ENCODE results near the gene TMEM123. TPM values are rescaled to one million over a fixed set of nuclear protein-coding genes. Genes with fewer than 3 reads are reported as not detected.

Gene TMEM123
- polyA plus RNA-seq, 1 experiment = 434 TPM

GRCh38 chr11:102427068-102427467, 25.5 kb downstream of the TMEM123 start:
- TF ChIP-seq, protein P1, sequence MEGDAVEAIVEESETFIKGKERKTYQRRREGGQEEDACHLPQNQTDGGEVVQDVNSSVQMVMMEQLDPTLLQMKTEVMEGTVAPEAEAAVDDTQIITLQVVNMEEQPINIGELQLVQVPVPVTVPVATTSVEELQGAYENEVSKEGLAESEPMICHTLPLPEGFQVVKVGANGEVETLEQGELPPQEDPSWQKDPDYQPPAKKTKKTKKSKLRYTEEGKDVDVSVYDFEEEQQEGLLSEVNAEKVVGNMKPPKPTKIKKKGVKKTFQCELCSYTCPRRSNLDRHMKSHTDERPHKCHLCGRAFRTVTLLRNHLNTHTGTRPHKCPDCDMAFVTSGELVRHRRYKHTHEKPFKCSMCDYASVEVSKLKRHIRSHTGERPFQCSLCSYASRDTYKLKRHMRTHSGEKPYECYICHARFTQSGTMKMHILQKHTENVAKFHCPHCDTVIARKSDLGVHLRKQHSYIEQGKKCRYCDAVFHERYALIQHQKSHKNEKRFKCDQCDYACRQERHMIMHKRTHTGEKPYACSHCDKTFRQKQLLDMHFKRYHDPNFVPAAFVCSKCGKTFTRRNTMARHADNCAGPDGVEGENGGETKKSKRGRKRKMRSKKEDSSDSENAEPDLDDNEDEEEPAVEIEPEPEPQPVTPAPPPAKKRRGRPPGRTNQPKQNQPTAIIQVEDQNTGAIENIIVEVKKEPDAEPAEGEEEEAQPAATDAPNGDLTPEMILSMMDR (IDR thresholded peaks at IDR 0.05; ENCODE audit: low read depth, low read length) = no peak
- no peak for DNase-seq (ENCODE audit: low read depth, low spot score)
- no peak overlapping the region for H3K27ac ChIP-seq (ENCODE audit: low read depth, low read length)
- no peaks in the 10 kb centered on the region for H3K27me3 ChIP-seq (ENCODE audit: control insufficient read depth, insufficient read depth, low read length)
- ChIA-PET CTCF (interaction anchor here (0.7 to 2.4 kb wide), 2 partner anchors 18 to 36 kb away, joined by 3 to 11 read pairs; no protein-coding TSS in a partner anchor), POLR2A (interaction anchor here (0.7 kb wide), 1 partner anchor 258 kb away, joined by 3 read pairs; no protein-coding TSS in a partner anchor)
- no peak overlapping the region for H3K4me3 ChIP-seq (ENCODE audit: low read depth, low read length)
- no peaks in the 10 kb centered on the region for H3K9me3 ChIP-seq (ENCODE audit: control insufficient read depth, insufficient read depth, low read length)

DNA sequence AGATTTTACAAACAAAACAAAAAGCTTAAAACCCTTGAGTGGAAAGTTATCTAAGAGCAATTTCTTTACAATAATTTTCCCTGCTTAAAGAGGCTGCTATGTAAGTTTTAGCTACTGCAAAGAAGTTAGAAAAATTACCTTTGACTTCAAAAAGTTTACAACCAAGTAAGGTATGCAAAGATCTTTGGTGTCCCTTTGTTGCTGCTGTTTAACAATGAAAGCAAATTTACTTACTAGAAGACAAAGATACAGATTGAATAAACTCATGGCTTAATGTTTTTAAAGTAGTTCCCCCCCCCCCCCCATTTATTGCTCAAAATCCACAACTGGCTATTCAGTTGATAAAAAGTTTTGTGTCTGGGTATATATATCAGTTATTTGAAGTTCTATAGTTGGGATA, 26.0 kb downstream of the TMEM123 start:
- TF ChIP-seq, protein P1 (IDR thresholded peaks at IDR 0.05; ENCODE audit: low read depth, low read length) = no peak
- POLR2A ChIA-PET = interaction anchor here (0.7 kb wide), 1 partner anchor 259 kb away, joined by 3 read pairs; no protein-coding TSS in a partner anchor
- Histone ChIP-seq H3K27me3 (ENCODE audit: control insufficient read depth, insufficient read depth, low read length) (no peaks in the 10 kb centered on the region), H3K4me3 (ENCODE audit: low read depth, low read length) (no peak overlapping the region), H3K27ac (ENCODE audit: low read depth, low read length) (no peak overlapping the region), H3K9me3 (ENCODE audit: control insufficient read depth, insufficient read depth, low read length) (no peaks in the 10 kb centered on the region)
- DNase-seq (ENCODE audit: low read depth, low spot score) = no peak
- CTCF ChIA-PET = interaction anchor here (0.7 to 2.4 kb wide), 2 partner anchors 36 to 45 kb away, joined by 5 to 11 read pairs; no protein-coding TSS in a partner anchor

GRCh38 chr11:102426000-102426399, 26.6 kb downstream of the TMEM123 start:
- POLR2A ChIA-PET = no interaction called here
- TF ChIP-seq, protein P1 (IDR thresholded peaks at IDR 0.05; ENCODE audit: low read depth, low read length) = no peak
- no peaks in the 10 kb centered on the region for H3K27me3 ChIP-seq (ENCODE audit: control insufficient read depth, insufficient read depth, low read length)
- no peaks in the 10 kb centered on the region for H3K9me3 ChIP-seq (ENCODE audit: control insufficient read depth, insufficient read depth, low read length)
- DNase-seq (ENCODE audit: low read depth, low spot score) = no peak
- CTCF ChIA-PET = interaction anchor here (0.7 to 2.4 kb wide), 2 partner anchors 35 to 46 kb away, joined by 5 to 11 read pairs; no protein-coding TSS in a partner anchor
- H3K27ac ChIP-seq (ENCODE audit: low read depth, low read length) = no peak overlapping the region
- H3K4me3 ChIP-seq (ENCODE audit: low read depth, low read length) = no peak overlapping the region

GRCh38 chr11:102423936-102424335, 28.6 kb downstream of the TMEM123 start:
- CTCF ChIA-PET = interaction anchor here (2.6 kb wide), 1 partner anchor 34 kb away, joined by 15 read pairs; no protein-coding TSS in a partner anchor
- H3K27me3 ChIP-seq (ENCODE audit: control insufficient read depth, insufficient read depth, low read length) = no peaks in the 10 kb centered on the region
- TF ChIP-seq, protein P1 (IDR thresholded peaks at IDR 0.05; ENCODE audit: low read depth, low read length) = no peak
- no peak for DNase-seq (ENCODE audit: low read depth, low spot score)
- POLR2A ChIA-PET = no interaction called here
- H3K4me3 ChIP-seq (ENCODE audit: low read depth, low read length) = no peak overlapping the region
- H3K27ac ChIP-seq (ENCODE audit: low read depth, low read length) = no peak overlapping the region
- H3K9me3 ChIP-seq (ENCODE audit: control insufficient read depth, insufficient read depth, low read length) = no peaks in the 10 kb centered on the region

DNA sequence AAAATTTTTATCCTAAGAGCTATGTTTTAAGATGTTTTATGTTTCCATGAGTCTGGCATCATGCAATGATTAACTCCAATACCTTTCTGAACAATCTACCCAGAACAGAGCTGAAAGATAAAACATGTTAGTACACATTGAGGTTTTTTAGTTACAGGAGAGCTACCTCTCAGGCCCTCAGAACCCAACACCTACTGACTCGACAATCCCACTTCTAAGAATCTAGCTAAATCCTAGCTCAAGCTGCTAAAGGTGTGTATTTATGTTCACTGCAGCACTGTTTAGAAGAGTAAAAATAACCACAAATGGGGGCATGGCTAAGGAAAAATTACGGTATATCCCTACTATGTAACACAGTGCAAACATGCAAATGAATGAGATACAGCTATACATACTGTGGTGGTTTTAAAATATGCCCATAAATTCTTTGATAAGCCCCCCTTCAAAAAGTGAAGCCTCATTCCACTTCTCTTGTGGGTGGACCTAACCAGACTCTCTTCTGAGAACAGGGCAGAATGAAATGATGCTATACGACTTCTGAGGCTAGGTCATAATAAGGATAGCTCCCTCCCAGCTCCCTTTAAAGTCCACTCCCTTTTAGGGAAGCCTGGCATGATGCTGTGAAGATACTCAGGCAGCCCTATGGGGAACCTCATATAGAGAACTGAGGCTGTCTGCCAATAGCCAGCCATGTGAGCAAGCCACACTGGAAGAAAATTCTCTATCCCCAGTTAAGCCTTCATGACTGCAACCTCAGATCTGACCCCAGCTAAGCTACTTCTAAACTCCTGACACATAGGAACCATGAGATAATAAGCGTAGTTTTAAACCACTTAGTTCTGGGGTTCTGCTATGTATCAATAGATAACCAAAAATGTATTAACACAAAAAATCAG, 29.5 kb downstream of the TMEM123 start:
- ChIA-PET CTCF (interaction anchor here (0.9 to 2.6 kb wide), 3 partner anchors 14 to 73 kb away, joined by 3 to 15 read pairs (median 3); no protein-coding TSS in a partner anchor), POLR2A (no interaction called here)
- no peak for DNase-seq (ENCODE audit: low read depth, low spot score)
- no peaks in the 10 kb centered on the region for H3K9me3 ChIP-seq (ENCODE audit: control insufficient read depth, insufficient read depth, low read length)
- H3K27ac ChIP-seq (ENCODE audit: low read depth, low read length) = no peak overlapping the region
- TF ChIP-seq, protein P1 (IDR thresholded peaks at IDR 0.05; ENCODE audit: low read depth, low read length) = no peak
- H3K27me3 ChIP-seq (ENCODE audit: control insufficient read depth, insufficient read depth, low read length) = no peaks in the 10 kb centered on the region
- H3K4me3 ChIP-seq (ENCODE audit: low read depth, low read length) = no peak overlapping the region
